GM21360 (cell line): Measurements from ENCODE around the gene BCAP31.
"Not testable (repeated sequence)": the region's sequence is repeated elsewhere in the genome, so short reads cannot be mapped to it uniquely, and the experiment has no call there.

ENCODE experiments used
- ATAC-seq: cut with Tn5 transposase; IDR thresholded peaks from one replicate; pipeline ENCODE4 v1.9.1; 2021; ENCODE audit warnings: mild to moderate bottlenecking, moderate library complexity; ENCODE audit not compliant: unreplicated experiment

Gene BCAP31

DNA sequence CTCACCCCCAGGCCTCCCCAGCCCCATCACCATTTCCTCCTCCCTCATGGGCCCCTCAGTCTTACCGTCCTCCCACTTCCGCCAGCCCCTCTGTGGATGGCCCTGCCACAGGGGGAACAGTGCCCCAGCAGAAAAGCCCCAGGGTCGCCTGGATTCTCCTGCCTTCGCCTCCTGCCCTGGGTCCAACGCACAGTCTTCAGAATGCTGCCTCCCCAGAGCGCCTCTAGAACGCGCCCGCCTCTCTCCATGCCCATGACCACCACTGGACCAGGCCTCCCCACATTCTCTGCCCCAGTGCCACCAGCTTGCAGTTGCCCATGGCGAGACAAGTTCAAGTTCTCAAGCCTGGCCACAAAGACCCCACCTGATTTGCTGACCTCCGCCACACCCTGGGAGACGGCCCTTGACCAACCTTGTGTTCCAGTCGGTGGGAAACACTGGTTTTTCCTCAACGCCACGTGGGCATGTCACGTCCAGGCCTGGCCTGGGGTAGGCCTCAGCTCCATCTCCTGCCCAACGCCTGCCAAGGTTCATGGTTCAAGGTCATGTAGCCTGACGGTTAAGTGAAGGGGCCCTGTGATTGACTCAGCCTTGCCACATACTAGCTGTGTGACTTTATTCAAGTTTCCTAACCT is 39.2 kb upstream of the BCAP31 start:
- no peak for ATAC-seq

- ATAC-seq = no peak
Measured at GRCh38 chrX:153762626-153763173, 38.5 kb upstream of the BCAP31 start.

DNA sequence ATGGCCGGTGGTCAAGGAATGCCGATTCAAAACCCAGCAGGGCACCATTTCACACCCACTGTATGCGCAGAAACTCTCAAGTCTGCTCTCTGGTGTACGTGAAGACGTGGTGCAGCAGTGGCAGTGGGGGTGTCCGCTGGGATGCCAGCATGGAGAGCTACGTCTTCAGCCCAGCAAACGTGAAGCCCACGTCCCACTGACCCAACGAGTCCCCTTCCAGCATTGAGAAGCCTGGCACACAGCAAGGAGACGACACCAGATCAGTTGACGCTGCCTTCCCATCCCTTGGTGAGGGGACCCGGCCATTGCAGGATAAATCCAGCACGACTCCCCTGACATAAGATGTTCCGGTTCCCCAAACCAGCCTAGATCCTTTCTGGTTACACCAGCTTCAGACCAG is 37.7 kb upstream of the BCAP31 start:
- ATAC-seq = no peak

- ATAC-seq = no peak
Measured at GRCh38 chrX:153755136-153755535, 30.9 kb upstream of the BCAP31 start.

DNA sequence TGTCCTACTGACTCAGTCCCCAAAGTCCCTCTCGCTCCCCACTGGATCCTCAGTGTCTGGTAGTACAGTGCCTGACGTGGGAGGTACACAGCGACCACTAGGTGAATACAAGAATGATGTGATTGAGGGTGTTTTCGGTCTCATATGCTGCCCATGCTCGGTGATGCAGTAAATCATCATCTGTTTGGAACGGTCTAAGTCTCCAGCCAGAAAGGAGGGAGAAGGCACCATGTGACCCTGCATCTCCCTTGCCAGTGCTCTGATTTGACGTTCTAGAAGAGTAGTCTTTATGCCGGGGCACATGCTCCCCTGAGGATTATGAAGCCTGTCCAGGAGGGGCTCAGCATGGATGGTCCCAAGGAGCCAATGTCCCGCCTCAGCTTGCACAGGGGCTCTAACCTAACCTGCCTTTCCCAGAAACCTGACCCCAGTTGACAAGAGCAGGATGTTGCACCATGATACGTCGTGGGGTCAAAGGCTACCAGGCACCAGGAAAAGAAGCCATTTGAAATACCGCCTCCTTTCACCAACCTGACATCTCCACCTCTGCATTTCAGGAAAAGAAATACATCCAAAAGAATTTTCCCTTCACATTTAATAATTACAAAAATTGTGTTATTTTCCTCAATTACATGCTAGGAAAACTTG is 26.1 kb upstream of the BCAP31 start:
- no peak for ATAC-seq

GRCh38 chrX:153749017-153749416 is 24.8 kb upstream of the BCAP31 start:
- ATAC-seq = not testable (repeated sequence)

DNA sequence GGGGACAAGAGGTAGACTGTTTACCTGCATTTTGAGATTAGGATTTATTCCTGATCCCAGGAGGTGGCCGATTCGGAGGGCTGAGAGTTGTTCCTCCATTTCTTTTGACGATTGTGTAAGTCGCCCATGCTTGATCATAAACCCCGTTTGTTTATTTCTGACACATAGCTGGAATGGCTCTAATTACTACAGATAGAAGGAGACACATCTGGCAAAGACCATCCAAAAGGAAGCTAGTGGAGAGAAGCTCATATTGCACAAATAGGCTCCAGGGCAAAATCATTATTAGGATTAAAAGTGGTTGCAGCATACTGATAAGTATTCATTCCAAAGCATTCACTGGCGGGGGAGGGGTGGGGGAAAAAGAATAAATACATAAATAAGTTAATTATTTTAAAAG is 22.8 kb upstream of the BCAP31 start:
- not testable (repeated sequence) for ATAC-seq

GRCh38 chrX:153746359-153746758 is 22.2 kb upstream of the BCAP31 start:
- ATAC-seq = no peak

DNA sequence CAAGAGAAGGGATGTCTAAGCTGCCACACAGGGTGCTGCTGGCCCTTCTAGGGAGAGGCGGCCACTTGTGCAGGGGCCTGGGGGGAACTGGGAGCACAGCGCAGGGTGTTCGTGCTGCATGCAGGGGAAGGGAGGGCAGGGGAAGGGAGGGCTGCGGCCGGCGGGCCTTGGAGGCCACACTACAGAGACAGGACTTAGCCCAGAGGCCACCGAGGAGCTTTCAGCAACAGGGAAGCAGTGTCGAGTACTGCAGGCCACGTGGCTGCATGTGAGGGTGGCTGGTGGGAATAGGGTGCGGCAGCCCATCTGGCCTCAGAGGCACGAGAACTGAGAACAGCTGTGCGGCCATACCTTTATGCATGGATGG is 20.9 kb upstream of the BCAP31 start:
- ATAC-seq = not testable (repeated sequence)

DNA sequence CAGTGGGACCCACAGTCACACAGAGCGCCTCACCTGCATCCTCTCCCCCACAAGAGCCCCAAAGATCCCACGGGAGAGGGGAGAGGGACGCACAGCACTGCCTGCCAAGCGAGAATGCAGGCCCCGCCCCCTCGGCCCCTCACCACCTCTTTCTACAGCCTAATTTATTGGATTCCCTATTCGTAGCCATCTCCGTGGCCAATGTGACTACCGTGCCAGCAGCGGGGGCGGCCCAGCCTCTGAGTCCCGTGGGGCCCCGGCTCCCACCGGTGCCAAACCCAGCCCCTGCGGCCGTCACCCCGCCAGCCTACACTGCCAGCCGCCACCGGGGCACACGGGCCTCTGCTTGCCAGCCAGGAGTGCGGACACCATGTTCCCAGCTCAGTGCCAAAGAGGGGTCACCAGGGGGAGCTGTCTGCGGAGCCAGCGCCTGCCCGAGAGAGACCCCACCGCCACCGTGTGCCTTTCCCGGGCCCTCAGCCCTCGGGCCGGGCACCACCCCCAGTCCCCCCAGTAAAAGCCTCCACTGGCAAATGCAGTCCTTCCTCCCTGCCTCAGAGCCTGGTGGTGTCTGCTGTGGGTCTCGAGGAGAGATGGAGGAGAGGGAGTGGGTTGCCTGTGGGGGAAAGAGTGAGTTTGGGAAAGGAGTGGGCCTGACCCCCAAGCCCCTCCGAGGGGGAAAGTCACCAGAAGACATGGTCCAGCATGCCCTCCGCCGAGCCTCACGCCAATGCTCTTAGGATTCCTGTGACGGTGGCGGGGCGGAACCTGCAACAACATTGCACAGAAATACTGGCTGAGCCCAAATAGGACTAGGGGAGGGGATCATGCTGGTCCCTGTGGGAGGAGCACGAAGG is 20.3 kb upstream of the BCAP31 start:
- ATAC-seq = no peak

GRCh38 chrX:153743468-153744209 is 19.5 kb upstream of the BCAP31 start:
- ATAC-seq = not testable (repeated sequence)

- not testable (repeated sequence) for ATAC-seq
Measured at GRCh38 chrX:153742796-153743467, 18.7 kb upstream of the BCAP31 start.

GRCh38 chrX:153742111-153742510 is 17.9 kb upstream of the BCAP31 start:
- ATAC-seq = not testable (repeated sequence)

DNA sequence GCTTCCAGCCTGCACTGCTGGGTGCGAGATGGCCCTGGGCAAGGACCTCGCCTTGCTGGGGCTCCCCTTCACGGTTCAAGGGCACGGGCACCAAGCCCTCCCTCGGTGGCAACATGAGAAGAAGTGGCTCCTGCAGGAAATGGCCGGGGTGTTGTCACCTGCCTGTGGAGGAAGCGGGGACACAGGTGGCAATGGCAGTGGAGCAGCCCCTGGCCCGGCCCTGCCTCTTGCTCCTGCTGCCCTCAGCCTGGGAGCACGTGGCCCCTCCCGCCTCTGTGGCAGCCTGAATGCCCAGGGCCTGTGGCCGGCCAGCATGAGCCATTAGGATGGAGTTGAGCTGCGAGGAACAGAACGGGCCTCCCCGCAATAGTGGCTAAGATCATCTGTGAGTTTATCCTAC is 17.3 kb upstream of the BCAP31 start:
- no peak for ATAC-seq

- ATAC-seq = no peak
Measured at GRCh38 chrX:153740631-153741222, 16.5 kb upstream of the BCAP31 start.

GRCh38 chrX:153739754-153740486 is 15.7 kb upstream of the BCAP31 start:
- ATAC-seq = no peak

DNA sequence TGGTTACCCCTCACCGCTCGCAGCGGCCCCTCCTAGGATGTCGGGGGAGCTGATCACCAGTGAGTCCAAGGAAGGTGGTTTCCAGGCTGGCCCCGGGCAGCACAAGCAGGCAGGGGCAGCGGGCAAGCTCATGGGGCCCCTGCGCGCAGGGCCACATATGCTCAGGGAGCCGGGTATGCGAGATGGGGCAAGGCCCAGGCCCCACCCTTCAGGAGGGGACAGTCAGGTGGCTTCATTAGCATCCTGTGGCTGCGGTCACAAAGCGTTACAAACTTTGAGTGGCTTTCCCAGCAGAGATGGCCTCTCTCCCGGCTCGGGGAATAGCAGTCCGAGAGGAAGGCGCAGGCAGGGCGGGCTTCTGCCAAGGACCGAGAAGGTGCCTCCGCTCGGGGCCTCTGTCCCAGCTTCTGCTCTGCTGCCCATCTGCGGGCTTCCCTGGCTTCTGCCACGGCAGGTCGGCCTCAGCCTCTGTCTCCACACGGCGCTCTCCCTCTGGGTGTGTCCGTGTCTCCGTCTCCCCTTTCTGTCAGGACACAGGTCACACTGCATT is 13.9 kb upstream of the BCAP31 start:
- no peak for ATAC-seq

- ATAC-seq = no peak
Measured at GRCh38 chrX:153736871-153737441, 12.8 kb upstream of the BCAP31 start.
